T-helper 1 cell treated with Interleukin-12 subunit alpha and Interleukin-12 subunit beta and Interleukin-4 antibody, amounts not matched to agents 30 ng/mL and 1 ng/mL, for 36 hours (primary cell): ENCODE measurements around the gene ICAM3. TPM values are rescaled to one million over a fixed set of nuclear protein-coding genes. Genes with fewer than 3 reads are reported as not detected.
"Not testable (repeated sequence)": the region's sequence is repeated elsewhere in the genome, so short reads cannot be mapped to it uniquely, and the experiment has no call there.

Experiments
- intact Hi-C: fragments of 100-400 bp; cut with micrococcal nuclease; formaldehyde crosslinking; loops from one replicate; pipeline ENCODE4 v1.15.1; 2024
- total RNA-seq: library from RNA; stranded (reverse); gene quantifications from 2 replicates; pipeline ENCODE4 v1.2.3, GENCODE V29; 2022

ICAM3 gene
- 190 and 195 TPM in 2 replicates for total RNA-seq

- intact Hi-C loops, result loop anchor here (2.0 to 10.0 kb wide), 2 partner anchors 13 to 545 kb away; no protein-coding TSS in a partner anchor
These were observed at the start of gene ICAM3 for GRCh38 chr19:10339380-10339960. Gene ICAM3, minus strand, starts transcription at chr19:10339624. Its CDS starts 10 bp downstream, at chr19:10339614.

- intact Hi-C loops, result loop anchor here (1.0 kb wide), 2 partner anchors 120 to 130 kb away; no protein-coding TSS in a partner anchor
These were observed 49.5 kb upstream of the ICAM3 start for GRCh38 chr19:10388957-10389356.

GRCh38 chr19:10384580-10384979 is 45.2 kb upstream of the ICAM3 start:
- intact Hi-C loops, result loop anchor here (5.0 kb wide), 1 partner anchor 67 kb away; the partner anchor contains the start of gene FDX2

- intact Hi-C loops, result loop anchor here (5.0 kb wide), 1 partner anchor 66 kb away; the partner anchor contains the start of gene FDX2
These were observed 43.7 kb upstream of the ICAM3 start for GRCh38 chr19:10383223-10383499.

- intact Hi-C loops, result loop anchor here (1.0 to 5.0 kb wide), 8 partner anchors 23 to 446 kb away; partner anchors contain the start of genes CDC37, DNMT1, FDX2 and ICAM1
These were observed 41.1 kb upstream of the ICAM3 start, which contains the start of gene TYK2 for GRCh38 chr19:10380313-10381102. Gene TYK2, minus strand, starts transcription at chr19:10380572. Its CDS starts 2,166 bp downstream, at chr19:10378406.

- intact Hi-C loops, result loop anchor here (1.0 to 5.0 kb wide), 8 partner anchors 23 to 445 kb away; partner anchors contain the start of genes CDC37, DNMT1, FDX2 and ICAM1
These were observed 40.5 kb upstream of the ICAM3 start for GRCh38 chr19:10379880-10380312.

GRCh38 chr19:10378124-10378523 is 38.7 kb upstream of the ICAM3 start:
- intact Hi-C loops, result no loop called here

- intact Hi-C loops, result not testable (repeated sequence)
These were observed 37.8 kb upstream of the ICAM3 start for GRCh38 chr19:10377140-10377640.

GRCh38 chr19:10374931-10375330 is 35.5 kb upstream of the ICAM3 start:
- intact Hi-C loops, result no loop called here

GRCh38 chr19:10372690-10373089 is 33.3 kb upstream of the ICAM3 start:
- intact Hi-C loops, result no loop called here

- intact Hi-C loops, result no loop called here
These were observed 28.8 kb upstream of the ICAM3 start for GRCh38 chr19:10368101-10368803.

- intact Hi-C loops, result not testable (repeated sequence)
These were observed 27.6 kb upstream of the ICAM3 start for GRCh38 chr19:10366950-10367512.

- intact Hi-C loops, result no loop called here
These were observed 26.1 kb upstream of the ICAM3 start for GRCh38 chr19:10365518-10365917.

- intact Hi-C loops, result no loop called here
These were observed 25.2 kb upstream of the ICAM3 start for GRCh38 chr19:10364644-10365043.

- intact Hi-C loops, result no loop called here
These were observed 24.4 kb upstream of the ICAM3 start for GRCh38 chr19:10363789-10364281.

GRCh38 chr19:10362259-10362658 is 22.8 kb upstream of the ICAM3 start:
- intact Hi-C loops, result no loop called here

- intact Hi-C loops, result no loop called here
These were observed 22.2 kb upstream of the ICAM3 start for GRCh38 chr19:10361569-10362011.

- intact Hi-C loops, result no loop called here
These were observed 17.0 kb upstream of the ICAM3 start for GRCh38 chr19:10356431-10356830.

- intact Hi-C loops, result loop anchor here (2.0 kb wide), 1 partner anchor 15 kb away; the partner anchor contains the start of gene ICAM3
These were observed 14.5 kb upstream of the ICAM3 start for GRCh38 chr19:10353793-10354391.
